WTC11 (cell line): Measurements from ENCODE around the gene CAPN9. TPM values are rescaled to one million over a fixed set of nuclear protein-coding genes. Genes with fewer than 3 reads are reported as not detected.

Source experiments
- ATAC-seq: fragments of 200-7000 bp; cut with Tn5 transposase; 2 replicates; pipeline ENCODE4 v1.10.0; 2021; ENCODE audit warnings: mild to moderate bottlenecking, moderate library complexity
- CTCF ChIA-PET: fragments of 300-600 bp; sonication (Branson Sonifier 250); formaldehyde crosslinking; loops from one replicate; lab custom pipeline; 2021; ENCODE audit warnings: antibody characterized with exemption; lab: Charles Lee
- POLR2A ChIA-PET: fragments of 350-600 bp; sonication (Branson Sonifier 250); formaldehyde crosslinking; loops from one replicate; lab custom pipeline; 2021; ENCODE audit warnings: antibody characterized with exemption; lab: Charles Lee
- DNase-seq: peaks from one replicate; pipeline ENCODE4 v3.0.0; 2021; ENCODE audit warnings: low spot score
- H3K27ac Mint-ChIP-seq: 2 replicates; pipeline ENCODE4 v1.8.0; 2021; ENCODE audit warnings: mixed read lengths
- H3K27me3 Mint-ChIP-seq: 2 replicates; pipeline ENCODE4 v1.8.0; 2021; ENCODE audit warnings: low read depth, mild to moderate bottlenecking, moderate library complexity, mixed read lengths
- H3K36me3 Mint-ChIP-seq: 2 replicates; pipeline ENCODE4 v1.8.0; 2021; ENCODE audit warnings: mixed read lengths
- H3K4me1 Mint-ChIP-seq: 2 replicates; pipeline ENCODE4 v1.8.0; 2022; ENCODE audit warnings: mixed read lengths
- H3K4me3 Mint-ChIP-seq: 2 replicates; pipeline ENCODE4 v1.8.0; 2021; ENCODE audit warnings: mild to moderate bottlenecking, moderate library complexity, mixed read lengths
- H3K9me3 Mint-ChIP-seq: 2 replicates; pipeline ENCODE4 v1.8.0; 2021; ENCODE audit warnings: mixed read lengths
- ATF1 ChIP-seq: sonication (generic); formaldehyde crosslinking; IDR thresholded peaks from 2 replicates; pipeline ENCODE4 v1.8.1; 2023; ENCODE audit warnings: mild to moderate bottlenecking, moderate library complexity, missing genetic modification reagents
- CREB1 ChIP-seq: sonication (generic); formaldehyde crosslinking; IDR thresholded peaks from 2 replicates; pipeline ENCODE4 v1.8.0; 2023; ENCODE audit warnings: mild to moderate bottlenecking, missing genetic modification reagents
- IRF2 ChIP-seq: sonication (generic); formaldehyde crosslinking; IDR thresholded peaks from 2 replicates; pipeline ENCODE4 v1.8.0; 2022; ENCODE audit warnings: low read depth, missing genetic modification reagents, borderline replicate concordance
- JUN ChIP-seq: sonication (generic); formaldehyde crosslinking; IDR thresholded peaks from 2 replicates; pipeline ENCODE4 v1.8.0; 2023; ENCODE audit warnings: mild to moderate bottlenecking, missing genetic modification reagents
- NFYB ChIP-seq: sonication (generic); formaldehyde crosslinking; conservative IDR thresholded peaks from 2 replicates; pipeline ENCODE4 v1.8.0; 2022; ENCODE audit warnings: low read depth, missing genetic modification reagents
- NR3C1 ChIP-seq: sonication (generic); formaldehyde crosslinking; conservative IDR thresholded peaks from 2 replicates; pipeline ENCODE4 v1.8.1; 2023; ENCODE audit warnings: low read depth, mild to moderate bottlenecking, missing genetic modification reagents
- PRRX2 ChIP-seq: fragments of 250-450 bp; sonication (Bioruptor Pico); IDR thresholded peaks from 2 replicates; pipeline ENCODE4 v1.8.0; 2021; ENCODE audit warnings: mild to moderate bottlenecking
- RELA ChIP-seq: sonication (generic); formaldehyde crosslinking; IDR thresholded peaks from 2 replicates; pipeline ENCODE4 v1.8.1; 2022; ENCODE audit warnings: missing genetic modification reagents, mild to moderate bottlenecking, borderline replicate concordance
- TEAD4 ChIP-seq: sonication (generic); formaldehyde crosslinking; IDR thresholded peaks from 2 replicates; pipeline ENCODE4 v1.8.0; 2022; ENCODE audit warnings: mild to moderate bottlenecking, missing genetic modification reagents
- ZNF121 ChIP-seq: sonication (generic); formaldehyde crosslinking; IDR thresholded peaks from 2 replicates; pipeline ENCODE4 v1.8.0; 2023; ENCODE audit warnings: missing genetic modification reagents
- ZNF138 ChIP-seq: sonication (generic); formaldehyde crosslinking; conservative IDR thresholded peaks from 2 replicates; pipeline ENCODE4 v1.8.1; 2022; ENCODE audit warnings: mild to moderate bottlenecking, moderate library complexity, missing genetic modification reagents
- ZNF219 ChIP-seq: sonication (generic); formaldehyde crosslinking; IDR thresholded peaks from 2 replicates; pipeline ENCODE4 v1.8.0; 2023; ENCODE audit warnings: missing genetic modification reagents, mild to moderate bottlenecking, borderline replicate concordance
- ZNF396 ChIP-seq: fragments of 250-450 bp; sonication (Bioruptor Pico); IDR thresholded peaks from 2 replicates; pipeline ENCODE4 v1.8.0; 2021; ENCODE audit warnings: mild to moderate bottlenecking, moderate library complexity, borderline replicate concordance
- total RNA-seq: library from RNA; stranded (reverse); gene quantifications from 3 replicates; pipeline ENCODE4 v1.2.3, GENCODE V29; 2021
- TF ChIP-seq, protein P1 (sequence below): fragments of 250-450 bp; sonication (Bioruptor Pico); IDR thresholded peaks from 2 replicates; pipeline ENCODE4 v1.8.0; 2021; ENCODE audit warnings: mild to moderate bottlenecking
- TF ChIP-seq, protein P2 (sequence below): sonication (generic); formaldehyde crosslinking; IDR thresholded peaks from 2 replicates; pipeline ENCODE4 v1.8.1; 2023; ENCODE audit warnings: mild to moderate bottlenecking, missing genetic modification reagents, moderate library complexity
- TF ChIP-seq, protein P3 (sequence below): sonication (generic); formaldehyde crosslinking; IDR thresholded peaks from 2 replicates; pipeline ENCODE4 v1.8.0; 2022; ENCODE audit warnings: mild to moderate bottlenecking, missing genetic modification reagents
- TF ChIP-seq, protein P4 (sequence below): sonication (generic); formaldehyde crosslinking; IDR thresholded peaks from 2 replicates; pipeline ENCODE4 v1.8.0; 2022; ENCODE audit warnings: mild to moderate bottlenecking, missing genetic modification reagents
- TF ChIP-seq, protein P5 (sequence below): sonication (generic); formaldehyde crosslinking; conservative IDR thresholded peaks from 2 replicates; pipeline ENCODE4 v1.8.1; 2023; ENCODE audit warnings: mild to moderate bottlenecking, low read depth, missing genetic modification reagents, moderate library complexity
- TF ChIP-seq, protein P6 (sequence below): sonication (generic); formaldehyde crosslinking; IDR thresholded peaks from 2 replicates; pipeline ENCODE4 v1.8.1; 2022; ENCODE audit warnings: mild to moderate bottlenecking, moderate library complexity, missing genetic modification reagents
- TF ChIP-seq, protein P7 (sequence below): fragments of 250-450 bp; sonication (Bioruptor Pico); conservative IDR thresholded peaks from 2 replicates; pipeline ENCODE4 v1.9.0; 2021; ENCODE audit warnings: mild to moderate bottlenecking

CAPN9 gene
- total RNA-seq, 1 experiment from 2014 or later = not detected

DNA sequence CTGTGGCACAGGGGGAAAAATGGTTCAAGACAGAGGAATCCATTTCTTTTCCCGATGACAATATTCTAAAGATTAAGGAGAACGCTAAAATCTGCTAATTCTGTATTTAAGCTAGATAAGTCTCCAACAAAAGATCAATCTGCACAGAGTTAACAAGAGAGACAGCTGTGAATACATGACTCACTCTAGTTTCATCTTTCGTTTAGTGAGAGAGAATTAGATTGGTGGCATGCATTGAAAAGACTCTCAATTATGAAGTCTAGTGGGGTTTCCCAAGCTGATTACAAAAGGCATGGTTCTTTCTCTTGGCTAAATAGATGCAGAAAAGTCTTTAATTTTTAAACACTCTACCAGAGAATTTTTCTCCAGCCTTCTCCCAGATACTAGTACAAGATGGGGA is 34.4 kb downstream of the CAPN9 start (continued):
- TF ChIP-seq, protein P1, sequence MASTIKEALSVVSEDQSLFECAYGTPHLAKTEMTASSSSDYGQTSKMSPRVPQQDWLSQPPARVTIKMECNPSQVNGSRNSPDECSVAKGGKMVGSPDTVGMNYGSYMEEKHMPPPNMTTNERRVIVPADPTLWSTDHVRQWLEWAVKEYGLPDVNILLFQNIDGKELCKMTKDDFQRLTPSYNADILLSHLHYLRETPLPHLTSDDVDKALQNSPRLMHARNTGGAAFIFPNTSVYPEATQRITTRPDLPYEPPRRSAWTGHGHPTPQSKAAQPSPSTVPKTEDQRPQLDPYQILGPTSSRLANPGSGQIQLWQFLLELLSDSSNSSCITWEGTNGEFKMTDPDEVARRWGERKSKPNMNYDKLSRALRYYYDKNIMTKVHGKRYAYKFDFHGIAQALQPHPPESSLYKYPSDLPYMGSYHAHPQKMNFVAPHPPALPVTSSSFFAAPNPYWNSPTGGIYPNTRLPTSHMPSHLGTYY (CRISPR knock-in tag) = no peak
- TF ChIP-seq TEAD4 (CRISPR knock-in tag) = no peak

DNA sequence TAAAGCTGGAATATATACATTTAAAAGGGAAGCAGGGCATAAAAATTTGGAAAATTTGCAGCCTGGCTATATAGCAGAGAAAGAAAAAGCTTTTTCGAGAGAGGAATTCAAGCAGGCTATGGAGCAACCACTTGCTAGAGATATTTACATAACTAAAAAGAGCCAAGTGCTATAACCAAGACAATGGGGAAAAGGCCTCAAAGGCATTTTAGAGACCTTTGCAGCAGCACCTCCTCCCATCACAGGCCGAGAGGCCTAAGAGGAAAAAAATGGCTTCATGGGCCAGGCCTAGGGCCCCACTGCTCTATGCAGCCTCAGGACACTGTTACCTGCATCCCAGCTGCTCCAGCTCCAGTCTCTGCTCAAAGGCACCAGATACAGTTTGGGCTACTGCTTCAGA is 37.0 kb downstream of the CAPN9 start:
- POLR2A ChIA-PET = no interaction called here
- CTCF ChIA-PET = interaction anchor here (1.1 kb wide), 1 partner anchor 427 kb away, joined by 3 read pairs; no protein-coding TSS in a partner anchor
- no peak overlapping the region for H3K27ac Mint-ChIP-seq
- ATAC-seq (peak; percentile 65), DNase-seq (no peak)
- no peaks in the 10 kb centered on the region; the same call in 1 of the 2 replicates for H3K27me3 Mint-ChIP-seq
- H3K4me3 Mint-ChIP-seq = no peak overlapping the region
- TF ChIP-seq, protein P2, sequence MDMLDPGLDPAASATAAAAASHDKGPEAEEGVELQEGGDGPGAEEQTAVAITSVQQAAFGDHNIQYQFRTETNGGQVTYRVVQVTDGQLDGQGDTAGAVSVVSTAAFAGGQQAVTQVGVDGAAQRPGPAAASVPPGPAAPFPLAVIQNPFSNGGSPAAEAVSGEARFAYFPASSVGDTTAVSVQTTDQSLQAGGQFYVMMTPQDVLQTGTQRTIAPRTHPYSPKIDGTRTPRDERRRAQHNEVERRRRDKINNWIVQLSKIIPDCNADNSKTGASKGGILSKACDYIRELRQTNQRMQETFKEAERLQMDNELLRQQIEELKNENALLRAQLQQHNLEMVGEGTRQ (CRISPR knock-in tag) = no peak
- TF ChIP-seq, protein P3, sequence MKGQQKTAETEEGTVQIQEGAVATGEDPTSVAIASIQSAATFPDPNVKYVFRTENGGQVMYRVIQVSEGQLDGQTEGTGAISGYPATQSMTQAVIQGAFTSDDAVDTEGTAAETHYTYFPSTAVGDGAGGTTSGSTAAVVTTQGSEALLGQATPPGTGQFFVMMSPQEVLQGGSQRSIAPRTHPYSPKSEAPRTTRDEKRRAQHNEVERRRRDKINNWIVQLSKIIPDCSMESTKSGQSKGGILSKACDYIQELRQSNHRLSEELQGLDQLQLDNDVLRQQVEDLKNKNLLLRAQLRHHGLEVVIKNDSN (CRISPR knock-in tag) = no peak
- TF ChIP-seq ATF1 (CRISPR knock-in tag) = no peak
- TF ChIP-seq, protein P4, sequence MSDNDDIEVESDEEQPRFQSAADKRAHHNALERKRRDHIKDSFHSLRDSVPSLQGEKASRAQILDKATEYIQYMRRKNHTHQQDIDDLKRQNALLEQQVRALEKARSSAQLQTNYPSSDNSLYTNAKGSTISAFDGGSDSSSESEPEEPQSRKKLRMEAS = no peak
- TF ChIP-seq, protein P5, sequence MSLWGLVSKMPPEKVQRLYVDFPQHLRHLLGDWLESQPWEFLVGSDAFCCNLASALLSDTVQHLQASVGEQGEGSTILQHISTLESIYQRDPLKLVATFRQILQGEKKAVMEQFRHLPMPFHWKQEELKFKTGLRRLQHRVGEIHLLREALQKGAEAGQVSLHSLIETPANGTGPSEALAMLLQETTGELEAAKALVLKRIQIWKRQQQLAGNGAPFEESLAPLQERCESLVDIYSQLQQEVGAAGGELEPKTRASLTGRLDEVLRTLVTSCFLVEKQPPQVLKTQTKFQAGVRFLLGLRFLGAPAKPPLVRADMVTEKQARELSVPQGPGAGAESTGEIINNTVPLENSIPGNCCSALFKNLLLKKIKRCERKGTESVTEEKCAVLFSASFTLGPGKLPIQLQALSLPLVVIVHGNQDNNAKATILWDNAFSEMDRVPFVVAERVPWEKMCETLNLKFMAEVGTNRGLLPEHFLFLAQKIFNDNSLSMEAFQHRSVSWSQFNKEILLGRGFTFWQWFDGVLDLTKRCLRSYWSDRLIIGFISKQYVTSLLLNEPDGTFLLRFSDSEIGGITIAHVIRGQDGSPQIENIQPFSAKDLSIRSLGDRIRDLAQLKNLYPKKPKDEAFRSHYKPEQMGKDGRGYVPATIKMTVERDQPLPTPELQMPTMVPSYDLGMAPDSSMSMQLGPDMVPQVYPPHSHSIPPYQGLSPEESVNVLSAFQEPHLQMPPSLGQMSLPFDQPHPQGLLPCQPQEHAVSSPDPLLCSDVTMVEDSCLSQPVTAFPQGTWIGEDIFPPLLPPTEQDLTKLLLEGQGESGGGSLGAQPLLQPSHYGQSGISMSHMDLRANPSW (CRISPR knock-in tag) = no peak
- TF ChIP-seq ZNF396 (CRISPR knock-in tag) = no peak
- no peak for TF ChIP-seq ZNF138
- TF ChIP-seq, protein P6, sequence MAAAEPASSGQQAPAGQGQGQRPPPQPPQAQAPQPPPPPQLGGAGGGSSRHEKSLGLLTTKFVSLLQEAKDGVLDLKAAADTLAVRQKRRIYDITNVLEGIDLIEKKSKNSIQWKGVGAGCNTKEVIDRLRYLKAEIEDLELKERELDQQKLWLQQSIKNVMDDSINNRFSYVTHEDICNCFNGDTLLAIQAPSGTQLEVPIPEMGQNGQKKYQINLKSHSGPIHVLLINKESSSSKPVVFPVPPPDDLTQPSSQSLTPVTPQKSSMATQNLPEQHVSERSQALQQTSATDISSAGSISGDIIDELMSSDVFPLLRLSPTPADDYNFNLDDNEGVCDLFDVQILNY (CRISPR knock-in tag) = no peak
- TF ChIP-seq, protein P7, sequence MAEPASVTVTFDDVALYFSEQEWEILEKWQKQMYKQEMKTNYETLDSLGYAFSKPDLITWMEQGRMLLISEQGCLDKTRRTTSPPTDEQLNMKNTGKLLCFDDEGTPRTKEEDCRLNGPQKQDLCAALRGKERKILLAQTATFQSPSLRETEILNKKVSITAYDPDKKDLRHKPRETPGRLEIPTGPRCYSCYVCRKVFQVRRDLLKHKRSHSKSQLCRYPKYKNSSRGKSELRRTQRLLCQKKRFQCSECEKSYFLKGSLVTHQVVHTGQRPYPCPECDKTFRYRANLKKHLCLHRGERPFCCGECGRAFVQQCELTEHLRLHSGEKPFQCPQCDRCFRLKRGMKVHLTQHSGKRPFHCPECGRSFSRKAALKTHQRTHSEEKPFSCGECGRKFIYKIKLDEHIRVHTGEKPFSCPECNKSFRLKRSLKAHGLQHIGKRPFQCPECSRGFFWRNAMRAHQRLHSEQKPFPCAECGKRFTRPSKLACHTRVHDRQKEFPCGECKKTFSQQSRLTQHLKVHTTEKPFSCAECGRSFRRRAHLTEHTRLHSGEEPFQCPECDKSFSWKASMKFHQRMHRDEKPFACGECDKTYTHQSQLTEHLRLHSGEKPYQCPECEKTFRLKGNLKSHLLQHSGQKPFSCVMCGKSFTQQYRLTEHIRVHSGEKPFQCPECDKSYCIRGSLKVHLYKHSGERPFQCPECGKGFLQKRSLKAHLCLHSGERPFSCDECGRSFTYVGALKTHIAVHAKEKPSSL (CRISPR knock-in tag) = no peak
- no peak for TF ChIP-seq IRF2
- no peak for TF ChIP-seq NFYB (CRISPR knock-in tag)
- no peak for TF ChIP-seq CREB1 (CRISPR knock-in tag)
- TF ChIP-seq NR3C1 (CRISPR knock-in tag) = no peak
- no peak for TF ChIP-seq PRRX2 (CRISPR knock-in tag)
- TF ChIP-seq ZNF121 (CRISPR knock-in tag) = no peak
- no peak for TF ChIP-seq JUN
- no peak for TF ChIP-seq RELA (CRISPR knock-in tag)
- TF ChIP-seq ZNF219 (CRISPR knock-in tag) = no peak
- TF ChIP-seq, all 79 proteins: peak for 0
- no peaks in the 10 kb centered on the region for H3K36me3 Mint-ChIP-seq
- peaks cover 10% of the 10 kb centered on the region for H3K4me1 Mint-ChIP-seq
- 0 out of 2 replicates have a peak, but pooled peaks cover 6% of the 10 kb centered on the region for H3K9me3 Mint-ChIP-seq
